Spinal cord (tissue), 10 donors: ENCODE results near the gene C19orf38. TPM values are rescaled to one million over a fixed set of nuclear protein-coding genes. Genes with fewer than 3 reads are reported as not detected.
A peak's percentile ranks its signal among the peaks of the same experiment; 100 is the strongest.
"Not testable (repeated sequence)": the region's sequence is repeated elsewhere in the genome, so short reads cannot be mapped to it uniquely, and the experiment has no call there.

Experiments
- DNase-seq, 6 donors: peaks; one replicate each; pipeline versions ENCODE4 v3.0.0 to v3.0.0-alpha.2; 2013 to 2015; ENCODE audit warnings: low spot score in 6 of 6, low read depth in 4 of 6
- H3K27ac ChIP-seq: one replicate; pipeline ENCODE4 v1.5.1; 2013; ENCODE audit warnings: low read depth, low read length, control low read depth
- H3K27me3 ChIP-seq: one replicate; pipeline ENCODE4 v1.6.1; 2013; ENCODE audit warnings: low read length; ENCODE audit not compliant: control insufficient read depth, insufficient read depth
- H3K36me3 ChIP-seq: one replicate; pipeline ENCODE4 v1.6.1; 2013; ENCODE audit warnings: low read length; ENCODE audit not compliant: control insufficient read depth, insufficient read depth
- H3K4me1 ChIP-seq: one replicate; pipeline ENCODE4 v1.6.1; 2013; ENCODE audit warnings: low read length; ENCODE audit not compliant: control insufficient read depth, insufficient read depth
- H3K4me3 ChIP-seq: one replicate; pipeline ENCODE4 v1.5.1; 2013; ENCODE audit warnings: low read depth, low read length, control low read depth
- H3K9me3 ChIP-seq: one replicate; pipeline ENCODE4 v1.6.1; 2013; ENCODE audit warnings: low read length; ENCODE audit not compliant: control insufficient read depth, insufficient read depth
- WGBS: methylation state at CpG from one replicate; pipeline ENCODE4 v1.1.5; 2013; ENCODE audit warnings: missing lambda C conversion rate; ENCODE audit not compliant: insufficient coverage; 5-methylcytosine and 5-hydroxymethylcytosine counted together
- polyA plus RNA-seq, 2 donors: library from polyadenylated mRNA; unstranded; fragments of 120-200 nt; gene quantifications; one replicate each; pipeline ENCODE4 v1.2.1, GENCODE V29; 2013; ENCODE audit not compliant: insufficient read length in 2 of 2
- total RNA-seq, 2 donors: library from RNA; depleted of rRNA in 1 of 2; stranded (reverse); fragments of 120-200 nt in 1 of 2; fragments of >200 nt in 1 of 2; gene quantifications; one replicate each; pipeline versions ENCODE4 v1.2.3 to v1.2.4, GENCODE V29; 2013 to 2014
- donor health status: healthy.

The C19orf38 gene
- total and polyA plus RNA-seq, 4 donors: 1.3 to 2.9 (median 2.2) TPM

DNA sequence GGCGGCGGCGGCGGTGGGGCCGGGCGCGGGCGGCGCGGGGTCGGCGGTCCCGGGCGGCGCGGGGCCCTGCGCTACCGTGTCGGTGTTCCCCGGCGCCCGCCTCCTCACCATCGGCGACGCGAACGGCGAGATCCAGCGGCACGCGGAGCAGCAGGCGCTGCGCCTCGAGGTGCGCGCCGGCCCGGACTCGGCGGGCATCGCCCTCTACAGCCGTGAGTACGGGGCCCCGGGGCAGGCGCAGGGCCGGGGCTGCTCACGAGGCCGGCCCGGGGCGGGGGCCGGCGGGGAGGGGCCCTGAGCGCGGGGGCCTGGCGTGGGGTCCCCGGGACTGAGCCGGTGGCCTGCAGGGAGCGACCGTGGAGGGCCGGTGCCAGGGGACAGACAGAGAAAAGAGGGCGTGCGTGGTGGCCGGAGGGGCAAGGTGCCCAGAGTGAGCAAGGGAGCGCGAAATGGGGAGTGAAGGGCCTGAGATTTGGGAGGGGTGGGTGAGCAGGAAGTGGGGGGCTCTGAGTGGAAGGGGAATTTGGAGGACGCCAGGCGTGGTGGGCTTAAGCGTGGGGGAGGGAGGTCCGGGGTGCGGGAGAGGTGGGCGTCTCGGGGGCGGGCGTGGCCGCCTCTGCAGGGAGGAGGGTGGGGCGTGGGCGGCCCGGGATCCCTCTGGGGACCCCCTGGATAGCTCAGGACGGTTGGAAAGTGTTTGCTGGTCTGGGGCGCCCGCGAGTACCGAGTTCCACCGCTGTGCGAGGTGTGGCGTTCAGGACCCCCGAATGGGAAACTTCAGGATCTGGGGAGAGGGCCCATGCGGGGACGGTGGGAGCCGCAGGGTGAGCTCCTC, 23.7 kb downstream of the C19orf38 start:
- Histone ChIP-seq H3K9me3 (no peaks in the 10 kb centered on the region), H3K4me3 (peak overlapping the region; percentile 68), H3K27me3 (no peaks in the 10 kb centered on the region), H3K36me3 (peaks cover 13% of the 10 kb centered on the region), H3K27ac (peak overlapping the region; percentile 75), H3K4me1 (peaks cover 34% of the 10 kb centered on the region)
- under 1% methylated on average over 89 of the region's 90 CpGs for WGBS
- DNase-seq: peak in 2 of 6 donors; percentile 52 to 61

DNA sequence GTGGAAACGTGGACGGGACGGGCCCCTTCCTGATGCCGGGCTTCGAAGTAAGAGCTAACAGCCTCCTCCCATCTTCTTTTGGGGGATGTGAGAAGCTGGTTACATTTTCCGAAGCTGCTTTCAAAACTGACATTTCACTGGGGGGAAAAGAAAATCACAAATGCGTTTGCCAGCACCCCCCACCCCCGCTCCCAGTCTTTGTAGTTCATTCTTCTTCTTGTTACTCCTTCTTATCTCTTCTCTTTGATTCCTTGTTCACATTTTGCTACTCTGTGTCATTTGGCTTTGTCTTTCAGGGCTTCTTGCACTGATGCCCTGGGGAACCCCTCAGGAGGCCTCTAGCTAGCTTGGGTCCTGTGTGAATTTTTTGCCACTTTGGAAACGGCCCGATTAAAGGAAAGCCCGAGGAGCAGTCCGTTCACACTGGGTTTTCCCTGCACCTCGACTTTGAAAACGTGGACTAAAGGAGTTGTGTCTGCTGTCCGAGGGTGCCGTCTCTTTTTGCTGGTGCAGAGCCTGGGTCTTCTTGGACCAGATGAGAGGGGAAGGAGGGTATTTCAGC, 24.4 kb downstream of the C19orf38 start:
- Histone ChIP-seq H3K9me3 (no peaks in the 10 kb centered on the region), H3K27me3 (no peaks in the 10 kb centered on the region), H3K4me1 (peaks cover 39% of the 10 kb centered on the region), H3K27ac (peak overlapping the region; percentile 75), H3K4me3 (peak overlapping the region; percentile 68), H3K36me3 (peaks cover 13% of the 10 kb centered on the region)
- no peak for DNase-seq
- 5% methylated on average over 8 of the region's 16 CpGs for WGBS

DNA sequence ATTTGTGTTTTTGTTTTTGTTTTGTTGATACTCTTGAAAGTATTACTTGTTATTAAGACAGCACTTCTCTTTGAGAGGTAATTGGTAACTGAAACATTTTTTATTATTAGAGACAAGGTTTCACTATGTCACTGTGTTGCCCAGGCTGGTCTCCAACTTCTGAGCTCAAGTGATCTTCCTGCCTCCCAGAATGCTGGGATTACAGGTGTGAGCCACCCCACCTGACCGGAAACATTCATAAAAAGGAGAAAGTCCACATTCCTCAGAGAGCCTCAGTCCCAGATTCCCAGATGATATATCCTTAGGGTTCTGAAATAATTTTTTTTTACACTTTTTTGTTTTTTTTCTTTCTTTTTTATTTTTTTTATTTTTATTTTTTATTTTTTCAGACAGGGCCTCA, 25.8 kb downstream of the C19orf38 start:
- no CpG with 5 or more reads among the region's 1 CpG for WGBS
- H3K9me3 ChIP-seq: no peaks in the 10 kb centered on the region
- peaks cover 13% of the 10 kb centered on the region for H3K36me3 ChIP-seq
- no peak overlapping the region for H3K27ac ChIP-seq
- no peak for DNase-seq
- no peaks in the 10 kb centered on the region for H3K27me3 ChIP-seq
- H3K4me1 ChIP-seq: peaks cover 41% of the 10 kb centered on the region
- H3K4me3 ChIP-seq: no peak overlapping the region

DNA sequence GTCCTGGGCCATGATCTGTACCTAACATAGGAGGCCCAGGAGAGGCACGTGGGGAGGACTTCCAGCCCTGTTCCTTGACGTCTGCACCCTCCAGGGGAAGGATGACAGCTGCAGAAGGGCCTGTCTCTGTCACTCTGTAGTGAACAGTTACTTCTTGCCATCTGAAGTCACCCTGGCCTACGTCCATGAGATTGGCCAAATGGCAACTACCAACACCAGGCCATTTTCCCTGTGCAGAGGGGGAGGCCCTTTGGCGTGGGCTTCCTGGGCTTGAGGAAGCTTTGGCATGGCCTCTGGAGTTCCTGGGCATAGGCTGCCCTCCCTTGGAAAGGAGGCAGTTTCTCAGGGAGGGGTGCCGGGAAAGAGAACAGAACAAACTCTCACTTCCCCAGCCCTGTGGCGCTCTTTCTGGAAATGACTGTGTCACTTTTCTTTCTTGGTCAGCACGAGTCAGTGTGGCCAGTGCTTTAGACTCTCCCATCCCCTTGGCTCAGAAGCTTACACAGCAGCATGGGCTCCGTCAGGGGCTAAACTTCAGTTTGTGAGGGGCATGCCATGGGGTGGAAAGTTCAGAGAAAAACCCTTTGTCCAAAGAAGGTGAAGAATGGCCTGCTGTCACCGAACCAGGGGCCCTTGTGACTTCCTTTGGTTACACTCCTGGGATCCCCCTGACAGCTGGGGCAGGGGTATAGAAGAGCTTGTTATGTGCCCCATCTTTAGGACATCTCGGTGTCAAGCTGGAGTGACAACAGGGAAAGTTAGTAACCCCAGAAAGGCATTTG, 28.4 kb downstream of the C19orf38 start:
- H3K36me3 ChIP-seq: peaks cover 29% of the 10 kb centered on the region
- H3K27me3 ChIP-seq: no peaks in the 10 kb centered on the region
- H3K9me3 ChIP-seq: no peaks in the 10 kb centered on the region
- 39% methylated on average over 4 of the region's 10 CpGs for WGBS
- peak in 1 of 6 donors; percentile 60 for DNase-seq
- peaks cover 44% of the 10 kb centered on the region for H3K4me1 ChIP-seq
- H3K4me3 ChIP-seq: no peak overlapping the region
- peak overlapping the region; percentile 52 for H3K27ac ChIP-seq

DNA sequence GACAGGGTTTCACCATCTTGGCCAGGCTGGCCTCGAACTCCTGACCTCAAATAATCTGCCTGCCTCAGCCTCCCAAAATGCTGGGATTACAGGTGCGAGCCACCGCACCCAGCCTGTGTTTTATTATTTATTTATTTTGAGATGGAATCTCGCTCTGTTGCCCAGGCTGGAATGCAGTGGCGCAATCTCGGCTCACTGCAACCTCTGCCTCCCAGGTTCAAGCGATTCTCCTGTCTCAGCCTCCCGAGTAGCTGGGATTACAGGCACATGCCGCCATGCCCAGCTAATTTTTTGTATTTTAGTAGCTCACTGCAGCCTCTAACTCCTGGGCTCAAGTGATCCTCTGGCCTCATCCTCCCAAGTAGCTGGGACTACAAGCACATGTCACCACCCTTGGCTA, 29.4 kb downstream of the C19orf38 start:
- not testable (repeated sequence) for H3K27me3 ChIP-seq, DNase-seq, H3K9me3 ChIP-seq, H3K27ac ChIP-seq, H3K4me3 ChIP-seq
- WGBS: 93% methylated on average over 5 of the region's 9 CpGs
- Histone ChIP-seq H3K4me1 (peaks cover 46% of the 10 kb centered on the region), H3K36me3 (peaks cover 34% of the 10 kb centered on the region)

DNA sequence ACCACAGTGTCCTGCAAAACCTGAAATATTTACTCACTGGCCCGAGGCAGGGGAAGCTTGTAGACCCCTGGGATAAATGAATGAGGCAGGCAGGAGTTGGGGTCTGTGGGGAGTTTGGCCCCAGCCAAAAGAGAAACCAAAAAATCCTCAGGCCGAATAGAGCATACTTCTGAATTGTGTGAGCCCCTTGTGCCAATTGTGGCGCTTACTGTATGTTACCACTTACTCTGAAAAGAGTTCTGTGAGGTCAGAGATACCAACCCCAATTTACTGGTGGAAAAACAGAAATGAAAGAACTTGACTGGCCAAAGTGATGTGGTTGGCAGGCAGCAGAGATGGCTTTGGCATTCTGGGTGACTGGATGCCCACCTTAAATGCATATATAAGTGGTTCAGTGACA, 30.0 kb downstream of the C19orf38 start:
- no peak overlapping the region for H3K4me3 ChIP-seq
- H3K4me1 ChIP-seq: peaks cover 40% of the 10 kb centered on the region
- DNase-seq: no peak
- no peaks in the 10 kb centered on the region for H3K9me3 ChIP-seq
- no CpG with 5 or more reads among the region's 3 CpGs for WGBS
- no peak overlapping the region for H3K27ac ChIP-seq
- no peaks in the 10 kb centered on the region for H3K27me3 ChIP-seq
- peaks cover 40% of the 10 kb centered on the region for H3K36me3 ChIP-seq

DNA sequence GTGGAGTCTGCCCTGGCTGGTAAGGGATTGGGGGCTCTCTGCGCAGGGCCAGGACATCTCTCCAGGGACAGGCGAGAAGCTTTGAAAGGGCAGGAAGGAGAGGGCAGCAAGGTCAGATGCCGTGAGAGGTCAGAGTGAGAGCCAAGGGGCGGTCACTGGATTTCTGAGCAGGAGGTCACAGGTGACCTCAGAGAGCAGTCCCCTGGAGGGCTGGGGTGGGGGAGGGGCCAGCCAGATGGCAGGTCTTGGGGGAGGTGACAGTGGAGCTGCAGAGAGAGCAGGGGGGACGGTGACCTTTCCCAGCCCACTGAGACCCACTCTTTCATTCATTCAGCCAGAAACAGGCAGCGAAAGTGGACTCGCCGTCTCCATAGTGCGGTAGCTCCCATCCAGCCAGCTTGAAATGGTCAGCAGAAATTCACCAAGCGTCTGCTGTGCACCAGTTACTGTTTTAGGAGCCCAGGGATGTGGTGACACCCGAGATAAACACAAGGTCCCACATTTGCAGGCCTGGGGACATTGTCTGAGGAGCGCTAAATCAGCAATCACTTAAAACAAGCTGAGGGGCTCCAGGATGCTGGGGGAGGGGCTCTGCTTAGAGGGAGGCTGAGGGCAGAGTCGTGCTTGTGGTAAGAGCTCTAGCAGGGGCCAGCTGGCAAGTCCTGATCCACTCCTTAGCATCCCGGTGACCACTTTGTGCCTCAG, 33.3 kb downstream of the C19orf38 start:
- WGBS: 62% methylated on average over 13 of the region's 14 CpGs
- H3K9me3 ChIP-seq: no peaks in the 10 kb centered on the region
- H3K36me3 ChIP-seq: peaks cover 29% of the 10 kb centered on the region
- H3K27ac ChIP-seq: no peak overlapping the region
- no peak overlapping the region for H3K4me3 ChIP-seq
- no peak for DNase-seq
- H3K4me1 ChIP-seq: peaks cover 48% of the 10 kb centered on the region
- H3K27me3 ChIP-seq: no peaks in the 10 kb centered on the region

DNA sequence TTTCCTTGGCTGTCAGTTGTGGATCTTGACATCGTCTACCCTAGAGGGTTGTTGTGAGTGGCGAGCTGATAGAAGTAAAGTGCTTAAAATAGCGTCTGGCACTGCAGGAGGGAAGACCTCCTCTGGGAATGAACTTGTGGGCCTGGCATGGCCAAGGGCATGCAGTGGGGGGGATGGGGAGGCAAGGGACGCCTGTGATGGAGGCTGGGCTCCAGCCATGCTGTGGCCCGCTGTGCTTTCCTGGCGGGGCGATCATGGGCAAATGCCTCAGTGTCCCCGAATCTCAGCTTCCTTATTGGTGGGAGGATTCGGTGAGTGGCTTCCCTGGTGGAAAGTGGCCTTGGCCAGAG, 33.9 kb downstream of the C19orf38 start:
- Histone ChIP-seq H3K9me3 (no peaks in the 10 kb centered on the region), H3K36me3 (peaks cover 33% of the 10 kb centered on the region), H3K4me3 (no peak overlapping the region), H3K4me1 (peaks cover 47% of the 10 kb centered on the region), H3K27ac (no peak overlapping the region), H3K27me3 (no peaks in the 10 kb centered on the region)
- 58% methylated on average over 8 of the region's 9 CpGs for WGBS
- no peak for DNase-seq

DNA sequence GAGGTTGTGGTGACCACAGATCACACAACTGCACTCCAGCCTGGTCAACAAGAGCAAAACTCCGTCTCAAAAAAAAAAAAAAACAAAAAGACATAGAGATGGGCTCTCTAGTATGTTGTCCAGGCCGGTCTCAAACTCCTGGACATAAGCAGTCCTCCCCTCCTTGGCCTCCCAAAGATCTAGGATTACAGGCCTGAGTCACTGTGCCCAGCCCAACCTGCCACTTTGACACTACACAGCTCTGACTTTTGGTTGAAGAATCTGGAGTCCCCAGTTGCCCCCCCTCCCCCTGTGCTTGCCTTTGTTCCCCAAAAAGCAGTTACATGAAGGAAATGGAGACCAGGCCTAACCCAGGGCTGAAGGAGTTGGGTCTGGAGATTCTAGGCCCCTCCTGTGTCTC, 36.1 kb downstream of the C19orf38 start:
- H3K4me1 ChIP-seq: peaks cover 63% of the 10 kb centered on the region
- no peak overlapping the region for H3K4me3 ChIP-seq
- no peaks in the 10 kb centered on the region for H3K27me3 ChIP-seq
- WGBS: no CpG with 5 or more reads among the region's 2 CpGs
- H3K9me3 ChIP-seq: no peaks in the 10 kb centered on the region
- H3K27ac ChIP-seq: no peak overlapping the region
- DNase-seq: no peak
- peaks cover 39% of the 10 kb centered on the region for H3K36me3 ChIP-seq
